Fibroblast of pulmonary artery (primary cell): Measurements from ENCODE around the gene MAP3K4.

Experiments used
- DNase-seq: peaks from one replicate; pipeline ENCODE4 v3.0.0-alpha.2; 2010; ENCODE audit warnings: low read depth
- H3K4me3 ChIP-seq: replicated peaks from 2 replicates; pipeline ENCODE4 v1.5.1; 2011; ENCODE audit warnings: low read depth, mild to moderate bottlenecking, control low read depth, low read length, moderate library complexity
- CTCF ChIP-seq: IDR thresholded peaks from 2 replicates; pipeline ENCODE4 v1.5.1; 2011; ENCODE audit warnings: mild to moderate bottlenecking, control low read depth, low read length, inconsistent platforms; ENCODE audit errors: missing control alignments

MAP3K4 gene

DNA sequence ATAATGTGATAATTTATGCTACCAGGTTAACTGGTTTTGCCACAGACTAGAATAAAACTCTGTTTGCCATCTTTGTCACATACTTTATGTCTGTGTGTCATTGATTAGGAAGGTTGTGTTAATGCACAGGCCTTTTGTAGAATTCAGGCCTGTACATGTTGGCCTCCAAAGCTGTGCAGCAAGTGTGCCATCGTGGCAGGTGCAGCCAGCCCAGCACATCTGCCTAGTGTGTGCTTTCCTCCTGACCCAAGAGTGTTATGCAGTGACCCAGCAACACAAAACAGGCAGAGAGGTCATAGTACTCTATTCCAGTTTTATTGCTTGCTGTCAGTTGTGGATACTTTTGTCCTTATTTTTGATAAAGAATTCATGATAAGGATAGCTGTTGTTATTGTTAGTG lies 3.7 kb downstream of the MAP3K4 start:
- no peak overlapping the region for H3K4me3 ChIP-seq
- TF ChIP-seq CTCF, result no peak
- DNase-seq, result no peak

DNA sequence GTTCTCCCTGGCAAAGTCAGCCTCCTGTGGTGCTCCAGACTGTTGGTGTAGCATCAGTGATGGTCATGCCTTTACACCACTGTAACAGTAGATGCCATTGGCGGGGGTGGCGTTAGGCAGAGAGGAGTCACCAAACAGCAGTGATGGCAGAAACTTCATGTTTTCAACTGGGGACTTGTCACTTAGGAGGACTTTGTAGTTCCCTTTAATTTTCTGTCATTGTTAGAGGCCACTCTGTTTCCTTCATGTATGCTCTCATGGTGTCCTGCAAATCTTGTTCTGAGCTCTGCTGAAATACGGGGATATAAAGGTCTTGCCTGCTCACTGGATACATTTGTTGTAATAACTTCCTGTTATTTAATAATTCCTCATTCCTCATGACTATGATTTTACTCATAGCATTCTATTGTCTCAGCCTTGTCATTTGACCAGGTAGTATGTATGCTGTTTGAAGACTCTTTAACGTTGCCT lies 4.6 kb downstream of the MAP3K4 start:
- TF ChIP-seq CTCF, result no peak
- H3K4me3 ChIP-seq, result no peak overlapping the region
- peak; percentile 49 for DNase-seq

DNA sequence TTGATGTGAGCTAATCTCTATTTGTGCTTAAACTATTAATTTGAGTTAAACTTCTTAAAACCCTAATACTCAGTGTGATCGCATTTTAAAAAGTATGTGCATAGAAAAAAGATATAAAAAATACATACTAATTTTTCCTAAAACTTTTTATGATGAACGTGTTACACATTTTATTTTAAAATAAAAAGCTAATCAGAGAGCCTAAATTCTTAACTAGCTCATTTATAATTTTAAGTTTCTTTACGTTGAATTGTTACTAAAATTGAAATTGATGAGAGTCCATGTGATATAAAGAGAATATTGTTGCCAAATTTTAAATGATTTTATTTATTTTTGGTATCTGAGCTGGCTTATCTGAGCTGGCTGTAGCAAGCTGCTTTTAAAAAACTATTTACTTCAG lies 6.6 kb downstream of the MAP3K4 start:
- DNase-seq, result no peak
- no peak for TF ChIP-seq CTCF
- no peak overlapping the region for H3K4me3 ChIP-seq

DNA sequence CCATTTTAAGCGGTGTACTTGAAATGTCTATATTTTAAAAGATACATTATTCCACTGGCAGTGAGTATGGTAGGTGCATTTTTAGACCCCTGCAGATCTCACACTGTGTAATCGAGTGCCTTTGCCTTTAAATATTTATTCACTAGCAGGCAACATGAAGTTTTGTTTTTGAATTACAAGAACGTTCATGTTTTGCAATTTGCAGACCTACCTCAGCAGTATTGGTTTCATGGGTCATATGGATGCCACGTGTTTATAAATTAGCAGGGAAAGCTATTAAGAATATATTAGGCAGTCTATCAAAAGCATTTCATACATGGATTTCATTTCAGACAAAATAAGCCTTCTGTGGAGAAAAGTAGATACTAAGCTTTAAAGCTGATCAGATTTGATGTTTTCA lies 7.2 kb downstream of the MAP3K4 start:
- no peak for TF ChIP-seq CTCF
- no peak overlapping the region for H3K4me3 ChIP-seq
- DNase-seq, result no peak

DNA sequence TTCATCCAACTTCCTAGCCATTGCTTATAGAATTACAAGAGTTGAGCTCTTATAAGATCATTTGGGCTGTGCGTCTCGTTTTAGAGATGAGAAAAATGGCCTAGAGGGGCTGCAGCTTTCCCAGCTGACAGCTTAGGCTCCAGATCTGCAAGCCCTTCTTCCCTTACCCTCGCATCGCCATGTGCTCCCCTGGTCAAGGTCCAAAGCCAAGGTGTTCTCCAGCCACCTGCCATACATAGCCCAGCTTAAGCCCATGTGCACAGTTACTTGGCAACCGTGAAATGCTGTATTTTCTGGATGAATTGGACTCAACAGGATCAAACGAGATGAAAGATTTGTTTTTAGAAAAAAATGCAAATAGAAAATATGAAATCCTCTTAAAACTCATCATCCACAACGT lies 7.9 kb downstream of the MAP3K4 start:
- no peak overlapping the region for H3K4me3 ChIP-seq
- no peak for DNase-seq
- TF ChIP-seq CTCF, result no peak

GRCh38 chr6:161000632-161001031 lies 9.1 kb downstream of the MAP3K4 start:
- DNase-seq, result no peak
- H3K4me3 ChIP-seq, result no peak overlapping the region
- TF ChIP-seq CTCF, result no peak

- DNase-seq, result peak; percentile 20
- TF ChIP-seq CTCF, result no peak
- no peak overlapping the region for H3K4me3 ChIP-seq
Measured at GRCh38 chr6:161001421-161001820, 9.9 kb downstream of the MAP3K4 start.
